Measurements from ENCODE around the gene CDH24. TPM values are rescaled to one million over a fixed set of nuclear protein-coding genes. Genes with fewer than 3 reads are reported as not detected.
A peak's percentile ranks its signal among the peaks of the same experiment; 100 is the strongest.

The CDH24 gene
- total and polyA plus RNA-seq, 2 of the 13 experiments (the other 11 are each of a cell fraction or from before 2014, with no cell fraction given): 0.69 to 0.99 TPM

DNA sequence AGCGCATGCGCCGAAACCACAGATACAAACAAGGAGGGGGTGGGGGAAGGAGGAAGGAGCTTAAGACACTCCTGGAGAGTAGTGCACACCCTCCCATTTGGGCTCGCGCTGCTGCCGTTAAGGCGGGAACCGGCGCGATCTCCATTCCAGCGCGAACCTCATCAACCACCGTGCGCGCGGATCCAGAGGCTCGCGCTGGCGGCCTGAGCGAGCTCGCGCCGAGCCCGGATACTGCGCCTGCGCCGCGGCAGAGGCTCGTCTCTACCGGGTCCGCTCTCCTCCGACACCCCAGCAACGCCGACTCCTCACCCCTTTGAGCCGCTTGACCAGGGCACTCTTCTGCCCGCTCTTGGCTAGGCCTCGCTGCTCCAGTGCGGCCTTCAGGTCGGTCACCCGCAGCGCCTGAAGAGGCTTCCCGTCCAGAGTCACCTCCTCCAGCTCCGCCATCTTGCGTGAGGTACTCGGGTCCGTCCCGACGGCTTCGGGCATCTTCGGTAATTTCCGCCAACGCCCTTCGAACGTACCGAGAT is 37.4 kb upstream of the CDH24 start, which contains the start of gene ACIN1 (continued):
- TF ChIP-seq, protein P1, sequence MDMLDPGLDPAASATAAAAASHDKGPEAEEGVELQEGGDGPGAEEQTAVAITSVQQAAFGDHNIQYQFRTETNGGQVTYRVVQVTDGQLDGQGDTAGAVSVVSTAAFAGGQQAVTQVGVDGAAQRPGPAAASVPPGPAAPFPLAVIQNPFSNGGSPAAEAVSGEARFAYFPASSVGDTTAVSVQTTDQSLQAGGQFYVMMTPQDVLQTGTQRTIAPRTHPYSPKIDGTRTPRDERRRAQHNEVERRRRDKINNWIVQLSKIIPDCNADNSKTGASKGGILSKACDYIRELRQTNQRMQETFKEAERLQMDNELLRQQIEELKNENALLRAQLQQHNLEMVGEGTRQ (IDR thresholded peaks at IDR 0.05; ENCODE audit: low read depth, low read length): no peak
- TF ChIP-seq, protein P1 (CRISPR knock-in tag; IDR thresholded peaks at IDR 0.05; ENCODE audit: borderline replicate concordance): no peak
- TF ChIP-seq ZNF781 (CRISPR knock-in tag; IDR thresholded peaks at IDR 0.05; ENCODE audit: borderline replicate concordance, not compliant biosample characterization): peak; percentile 100
- peak; percentile 68; the same call in 1 of the 2 replicates for TF ChIP-seq CERS6 (CRISPR knock-in tag; IDR thresholded peaks at IDR 0.05)
- no peak for TF ChIP-seq PCBP2 (optimal IDR thresholded peaks at IDR 0.05; ENCODE audit: low read depth, low read length, poor library complexity, severe bottlenecking)
- TF ChIP-seq ZNF335 (CRISPR knock-in tag; IDR thresholded peaks at IDR 0.05): peak; percentile 67; the same call in 1 of the 2 replicates
- TF ChIP-seq AGO2 (optimal IDR thresholded peaks at IDR 0.05; ENCODE audit: low read depth, low read length): peak; percentile 99
- TF ChIP-seq ZNF761 (CRISPR knock-in tag; conservative IDR thresholded peaks at IDR 0.05): peak; percentile 99; the same call in 1 of the 2 replicates
- TF ChIP-seq ZHX2 (IDR thresholded peaks at IDR 0.05; ENCODE audit: low read depth): peak; percentile 82
- TF ChIP-seq ZHX2 (CRISPR knock-in tag; IDR thresholded peaks at IDR 0.05; ENCODE audit: borderline replicate concordance): no peak
- TF ChIP-seq TBL1XR1 (IDR thresholded peaks at IDR 0.05; ENCODE audit: borderline replicate concordance, low read length, partially characterized antibody): no peak
- TF ChIP-seq, protein P2, sequence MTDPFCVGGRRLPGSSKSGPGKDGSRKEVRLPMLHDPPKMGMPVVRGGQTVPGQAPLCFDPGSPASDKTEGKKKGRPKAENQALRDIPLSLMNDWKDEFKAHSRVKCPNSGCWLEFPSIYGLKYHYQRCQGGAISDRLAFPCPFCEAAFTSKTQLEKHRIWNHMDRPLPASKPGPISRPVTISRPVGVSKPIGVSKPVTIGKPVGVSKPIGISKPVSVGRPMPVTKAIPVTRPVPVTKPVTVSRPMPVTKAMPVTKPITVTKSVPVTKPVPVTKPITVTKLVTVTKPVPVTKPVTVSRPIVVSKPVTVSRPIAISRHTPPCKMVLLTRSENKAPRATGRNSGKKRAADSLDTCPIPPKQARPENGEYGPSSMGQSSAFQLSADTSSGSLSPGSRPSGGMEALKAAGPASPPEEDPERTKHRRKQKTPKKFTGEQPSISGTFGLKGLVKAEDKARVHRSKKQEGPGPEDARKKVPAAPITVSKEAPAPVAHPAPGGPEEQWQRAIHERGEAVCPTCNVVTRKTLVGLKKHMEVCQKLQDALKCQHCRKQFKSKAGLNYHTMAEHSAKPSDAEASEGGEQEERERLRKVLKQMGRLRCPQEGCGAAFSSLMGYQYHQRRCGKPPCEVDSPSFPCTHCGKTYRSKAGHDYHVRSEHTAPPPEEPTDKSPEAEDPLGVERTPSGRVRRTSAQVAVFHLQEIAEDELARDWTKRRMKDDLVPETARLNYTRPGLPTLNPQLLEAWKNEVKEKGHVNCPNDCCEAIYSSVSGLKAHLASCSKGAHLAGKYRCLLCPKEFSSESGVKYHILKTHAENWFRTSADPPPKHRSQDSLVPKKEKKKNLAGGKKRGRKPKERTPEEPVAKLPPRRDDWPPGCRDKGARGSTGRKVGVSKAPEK (CRISPR knock-in tag; IDR thresholded peaks at IDR 0.05; ENCODE audit: borderline replicate concordance): peak; percentile 86; the same call in 1 of the 2 replicates
- 0 out of 2 replicates have a peak, but pooled peaks have one; percentile 41 for TF ChIP-seq MIER2 (CRISPR knock-in tag; IDR thresholded peaks at IDR 0.05)
- no peak for TF ChIP-seq DDIT3 (CRISPR knock-in tag; IDR thresholded peaks at IDR 0.05)
- peak; percentile 99 for TF ChIP-seq NRL (CRISPR knock-in tag; IDR thresholded peaks at IDR 0.05; ENCODE audit: borderline replicate concordance)
- TF ChIP-seq KLF16 (CRISPR knock-in tag; IDR thresholded peaks at IDR 0.05): peak; percentile 57 to 96; a peak in 3 of 4 replicates
- no peak for TF ChIP-seq RCOR2 (CRISPR knock-in tag; IDR thresholded peaks at IDR 0.05)
